Posterior cingulate gyrus (tissue), 11 donors: Measurements from ENCODE around the gene BRAP.
A peak's percentile ranks its signal among the peaks of the same experiment; 100 is the strongest.
"Not testable (repeated sequence)": the region's sequence is repeated elsewhere in the genome, so short reads cannot be mapped to it uniquely, and the experiment has no call there.

Experiments used
- DNase-seq, 10 donors: peaks; one replicate each; pipeline versions ENCODE4 v3.0.0 to v3.0.0-alpha.2; 2020 to 2021; ENCODE audit warnings: mixed read lengths in 3 of 10
- intact Hi-C: fragments of 100-400 bp; cut with DNase I; formaldehyde crosslinking; loops from one replicate; pipeline ENCODE4 v1.15.1; 2023

Gene BRAP

DNA sequence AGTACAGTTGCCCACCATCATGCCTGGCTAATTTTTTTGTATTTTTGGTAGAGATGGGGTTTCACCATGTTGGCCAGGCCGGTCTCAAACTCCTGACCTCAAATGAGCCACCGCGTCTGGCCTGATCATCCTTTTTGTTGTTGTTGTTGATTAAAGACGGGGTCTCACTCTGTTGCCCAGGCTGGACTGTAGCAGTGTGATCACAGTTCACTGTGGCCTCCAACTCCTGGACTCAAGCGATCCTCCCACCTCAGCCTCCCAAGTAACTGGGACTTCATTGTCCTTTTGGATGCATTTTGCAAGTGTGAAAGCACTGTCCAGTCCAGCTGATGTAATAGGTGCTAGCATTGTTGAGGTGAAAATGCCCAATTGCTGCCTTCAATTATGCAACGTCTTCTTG is 59.5 kb downstream of the BRAP start:
- DNase-seq: no peak
- intact Hi-C loops: no loop called here

DNA sequence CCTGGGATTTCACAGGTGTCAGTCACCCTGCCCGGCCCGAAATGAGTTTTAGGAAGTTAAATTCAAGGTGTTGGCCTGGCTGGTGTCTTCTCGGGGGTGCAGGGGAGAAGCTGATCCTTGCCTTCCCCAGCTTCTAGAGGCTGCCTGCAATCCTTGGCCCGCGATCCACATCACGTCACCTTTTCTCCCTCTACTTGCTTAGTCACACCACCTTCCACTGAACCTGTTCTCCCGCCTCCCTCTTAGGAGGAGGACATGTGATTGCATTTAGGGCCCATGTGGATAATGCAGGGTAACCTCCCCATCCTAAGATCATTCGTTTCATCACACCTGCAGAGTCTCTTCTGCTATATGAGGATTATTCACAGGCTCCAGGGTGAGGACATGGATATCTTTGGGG is 61.2 kb downstream of the BRAP start:
- peak in 1 of 10 donors; percentile 31 for DNase-seq
- intact Hi-C loops: no loop called here

DNA sequence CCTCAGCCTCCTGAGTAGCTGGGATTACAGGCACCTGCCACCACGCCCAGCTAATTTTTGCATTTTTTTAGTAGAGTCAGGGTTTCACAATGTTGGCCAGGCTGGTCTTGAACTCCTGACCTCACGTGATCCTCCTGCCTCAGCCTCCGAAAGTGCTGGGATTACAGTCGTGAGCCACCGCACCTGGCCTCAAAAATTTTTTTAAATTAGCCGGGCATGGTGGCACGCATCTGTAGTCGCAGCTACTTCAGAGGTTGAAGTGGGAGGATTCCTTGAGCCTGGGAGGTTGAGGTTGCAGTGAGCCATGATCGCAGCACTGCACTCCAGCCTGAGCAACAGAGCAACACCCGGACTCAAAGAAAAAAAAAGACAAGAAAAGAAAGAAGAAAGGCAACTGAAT is 67.9 kb downstream of the BRAP start:
- DNase-seq: peak in 2 of 10 donors; percentile 24 to 39

DNA sequence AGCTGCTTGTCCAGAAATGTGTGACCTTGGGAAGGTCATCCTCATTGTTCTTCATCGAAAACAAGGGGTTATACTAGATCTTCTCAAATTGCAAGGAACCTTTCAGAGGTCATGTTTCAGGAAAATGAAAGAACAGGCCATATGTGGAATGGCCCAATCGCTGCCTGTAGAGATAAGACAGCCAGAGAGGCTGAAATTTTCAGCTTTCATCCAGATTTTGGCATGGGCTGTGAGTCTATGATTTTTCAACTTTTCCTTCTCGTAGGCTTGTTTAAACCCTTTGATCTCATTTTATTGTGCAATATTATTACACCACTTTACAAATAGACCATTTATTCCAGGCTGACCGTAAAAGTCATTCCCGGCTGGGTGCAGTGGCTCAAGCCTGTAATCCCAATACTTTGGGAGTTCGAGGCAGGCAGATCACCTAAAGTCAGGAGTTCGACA is 69.6 kb downstream of the BRAP start:
- DNase-seq: no peak
- intact Hi-C loops: no loop called here

More for the DNA sequence above, 67.9 kb downstream of the BRAP start:
- intact Hi-C loops: not testable (repeated sequence)

DNA sequence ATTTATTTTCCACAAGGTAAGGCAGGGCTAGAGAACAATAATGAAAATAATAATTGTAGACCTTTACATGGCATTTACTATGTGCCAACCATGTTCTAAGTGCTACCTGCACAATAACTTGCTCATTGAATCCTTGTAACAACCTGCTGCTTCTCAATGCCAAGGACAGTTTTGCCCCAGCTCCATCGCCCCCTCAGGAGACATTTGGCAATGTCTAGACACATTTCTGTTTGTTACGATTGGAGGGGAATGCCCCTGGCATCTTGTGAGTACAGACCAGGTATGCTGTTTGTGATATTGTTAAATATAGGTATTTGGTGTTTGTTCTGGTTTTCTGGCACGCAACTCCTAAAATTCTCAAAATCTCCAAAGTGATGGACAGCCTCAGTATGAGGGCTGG is 78.5 kb downstream of the BRAP start:
- intact Hi-C loops: no loop called here
- peak in 1 of 10 donors; percentile 21 for DNase-seq

DNA sequence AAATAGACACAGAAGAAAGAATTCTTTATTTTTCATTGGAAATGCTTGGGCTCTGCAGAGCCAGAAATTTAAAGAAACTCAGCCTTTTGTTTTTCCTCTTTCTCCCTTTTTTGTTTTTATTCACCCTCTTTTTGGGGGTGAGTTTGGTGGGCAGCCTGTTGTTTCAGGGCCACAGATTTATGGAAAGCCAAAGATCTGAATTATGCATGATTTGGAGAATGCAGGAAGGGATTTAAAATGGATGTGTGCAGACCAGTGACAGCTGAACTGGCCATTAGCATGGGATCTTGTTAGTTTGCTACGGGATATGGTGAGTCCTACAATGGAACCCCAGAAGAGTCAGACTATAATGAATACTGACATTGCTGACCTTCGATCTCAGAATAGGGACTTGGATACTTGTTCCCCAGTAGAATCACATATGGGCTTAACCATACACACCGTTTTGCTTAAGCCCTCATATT is 79.0 kb downstream of the BRAP start:
- no peak for DNase-seq
- intact Hi-C loops: no loop called here

DNA sequence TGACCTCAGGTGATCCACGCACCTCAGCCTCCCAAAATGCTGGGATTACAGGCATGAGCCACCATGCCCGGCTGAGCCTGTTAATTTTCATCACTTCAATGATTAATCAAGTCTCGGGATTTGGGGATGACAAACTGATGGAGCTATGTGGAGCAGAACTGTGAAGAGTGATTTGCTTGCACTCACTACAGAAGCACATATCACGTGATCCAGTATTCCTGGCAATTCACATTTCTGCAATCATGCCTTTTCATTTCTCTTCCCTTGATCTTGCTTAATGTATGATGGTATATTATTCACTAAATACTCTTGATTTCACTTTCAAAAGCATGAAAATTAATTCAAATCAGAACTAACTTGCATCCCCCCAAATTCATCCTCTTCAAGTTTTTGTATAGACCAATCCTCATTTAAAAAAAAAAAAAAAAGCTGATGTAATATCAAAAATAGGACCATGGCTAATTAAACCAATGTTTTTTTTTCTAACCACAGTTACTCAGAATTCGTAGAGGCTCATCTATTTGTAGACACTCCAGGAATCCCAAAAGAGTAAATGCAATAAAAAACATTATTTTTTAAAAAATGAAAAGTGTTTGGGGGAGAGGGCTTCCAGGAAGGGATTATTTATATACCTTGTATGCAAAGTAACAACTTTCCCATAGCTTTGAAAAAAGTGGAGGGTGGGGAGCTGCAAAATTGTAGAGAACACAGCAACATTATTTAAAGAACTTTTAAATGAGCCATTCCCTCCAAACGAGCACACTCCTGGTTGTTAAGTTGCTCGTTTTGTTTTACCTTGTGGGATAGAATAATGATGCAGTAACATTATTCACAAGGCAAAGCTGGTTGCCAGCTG is 79.6 kb downstream of the BRAP start:
- peak in 2 of 10 donors; percentile 14 to 52 for DNase-seq
- intact Hi-C loops: no loop called here

DNA sequence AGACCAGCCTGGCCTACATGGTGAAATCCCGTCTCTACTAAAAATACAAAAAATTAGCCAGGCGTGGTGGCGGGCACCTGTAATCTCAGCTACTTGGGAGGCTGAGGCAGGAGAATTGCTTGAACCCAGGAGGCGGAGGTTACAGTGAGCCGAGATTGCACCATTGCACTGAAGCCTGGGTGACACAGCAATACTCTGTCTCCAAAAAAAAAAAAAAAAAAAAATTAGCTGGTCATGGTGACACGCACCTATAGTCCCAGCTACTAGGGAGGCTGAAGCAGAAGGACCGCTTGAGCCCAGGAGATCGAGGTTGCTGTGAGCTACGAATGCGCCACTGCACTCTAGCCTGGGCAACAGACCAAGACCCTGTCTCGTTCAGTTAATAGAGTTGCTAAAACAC is 82.9 kb downstream of the BRAP start:
- intact Hi-C loops: not testable (repeated sequence)
- peak in 1 of 10 donors; percentile 18 for DNase-seq

DNA sequence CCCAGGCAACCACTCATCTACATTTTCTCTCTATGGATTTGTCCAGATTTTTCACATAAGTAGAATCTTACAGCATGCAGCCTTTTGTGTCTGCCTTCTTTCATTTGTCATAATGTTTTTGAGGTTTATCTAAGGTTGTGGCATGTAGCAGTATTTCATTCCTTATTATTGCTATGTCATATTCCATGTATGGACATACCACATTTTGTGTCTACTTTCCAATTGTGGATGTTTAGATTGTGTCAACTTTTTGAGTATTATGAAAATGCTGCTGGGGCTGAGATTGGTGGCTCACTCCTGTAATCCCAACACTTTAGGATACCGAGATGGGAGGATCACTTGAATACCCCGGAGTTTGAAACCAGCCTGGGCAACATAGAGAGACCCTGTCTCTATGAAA is 83.4 kb downstream of the BRAP start:
- intact Hi-C loops: no loop called here
- DNase-seq: no peak

DNA sequence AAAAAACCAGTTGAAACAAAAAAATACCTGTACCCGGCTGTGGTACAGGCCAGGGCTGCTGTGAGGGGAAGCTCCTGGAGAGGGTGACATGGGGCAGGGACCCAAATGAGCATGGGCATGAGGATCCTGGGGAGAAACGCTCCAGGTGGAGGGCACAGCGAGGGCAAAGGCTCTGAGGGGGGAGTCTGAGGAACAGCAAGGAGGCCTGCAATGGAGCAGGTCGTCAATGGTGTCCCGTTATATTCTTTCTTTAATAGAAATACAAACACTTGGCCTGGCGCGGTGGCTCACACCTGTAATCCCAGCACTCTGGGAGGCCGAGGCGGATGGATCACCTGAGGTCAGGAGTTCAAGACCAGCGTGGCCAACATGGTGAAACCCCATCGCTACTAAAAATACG is 84.8 kb downstream of the BRAP start:
- intact Hi-C loops: not testable (repeated sequence)
- DNase-seq: peak in 2 of 10 donors; percentile 12 to 62

DNA sequence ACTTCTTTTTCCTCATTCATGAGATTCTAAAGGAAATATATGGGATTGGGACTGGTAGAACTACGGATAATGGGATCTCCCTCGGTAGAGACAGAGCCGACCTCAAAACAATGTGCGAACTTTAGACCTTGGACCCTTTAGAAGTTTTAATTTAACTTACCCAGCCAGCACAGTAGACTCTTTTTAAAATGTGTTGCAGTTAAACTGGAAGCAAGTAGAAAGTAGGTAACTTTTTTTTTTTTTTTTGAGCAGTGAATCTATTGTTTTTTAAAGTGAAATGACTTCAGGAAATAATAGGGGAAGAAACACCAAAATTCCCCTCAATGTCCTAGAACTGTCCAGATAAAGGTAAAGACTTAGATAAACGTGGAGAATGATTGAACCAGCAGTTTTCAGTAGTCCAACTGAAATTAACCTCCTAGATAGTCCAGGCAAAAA is 85.5 kb downstream of the BRAP start:
- intact Hi-C loops: no loop called here
- no peak for DNase-seq

DNA sequence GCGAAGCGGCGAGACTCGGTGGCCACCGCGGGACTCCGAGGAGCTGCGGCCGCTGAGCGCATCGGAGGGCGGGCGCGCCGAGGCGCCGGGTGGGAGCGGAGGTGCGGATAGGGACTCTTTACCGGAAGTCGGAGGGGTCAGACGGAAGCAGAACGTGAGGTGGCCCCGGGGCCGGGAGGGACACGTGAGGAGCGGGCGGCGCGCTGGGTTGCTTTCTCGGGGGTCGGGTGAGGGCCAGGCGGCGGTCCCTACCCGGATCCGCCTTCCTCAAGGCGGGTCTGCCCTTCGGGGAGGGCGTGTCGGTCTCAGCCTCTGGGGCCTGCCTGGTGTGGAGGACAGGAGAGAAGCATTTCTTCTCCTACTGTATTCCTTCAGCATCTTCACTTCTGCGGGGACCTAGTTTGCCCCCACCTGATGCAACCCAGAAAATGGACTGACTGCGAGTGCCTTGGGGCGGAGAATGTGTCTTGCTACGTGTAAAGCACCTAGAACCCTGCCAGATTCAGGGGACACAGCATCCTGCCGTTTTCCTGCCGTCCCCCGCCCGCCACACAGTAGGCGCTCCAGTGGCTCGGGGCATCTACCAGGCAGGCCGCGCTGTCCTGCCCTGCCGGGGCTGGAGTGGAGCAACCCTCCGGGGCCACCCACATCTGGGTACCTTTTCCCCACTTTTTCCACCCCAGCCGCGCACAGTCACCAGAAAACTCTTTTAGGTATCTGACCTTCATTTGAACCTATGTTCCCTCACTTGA is 86.1 kb downstream of the BRAP start:
- DNase-seq: peak; percentile 80 to 97 (median 85)
- intact Hi-C loops: loop anchor here (2.0 kb wide), 1 partner anchor 85 kb away; the partner anchor contains the start of gene BRAP

DNA sequence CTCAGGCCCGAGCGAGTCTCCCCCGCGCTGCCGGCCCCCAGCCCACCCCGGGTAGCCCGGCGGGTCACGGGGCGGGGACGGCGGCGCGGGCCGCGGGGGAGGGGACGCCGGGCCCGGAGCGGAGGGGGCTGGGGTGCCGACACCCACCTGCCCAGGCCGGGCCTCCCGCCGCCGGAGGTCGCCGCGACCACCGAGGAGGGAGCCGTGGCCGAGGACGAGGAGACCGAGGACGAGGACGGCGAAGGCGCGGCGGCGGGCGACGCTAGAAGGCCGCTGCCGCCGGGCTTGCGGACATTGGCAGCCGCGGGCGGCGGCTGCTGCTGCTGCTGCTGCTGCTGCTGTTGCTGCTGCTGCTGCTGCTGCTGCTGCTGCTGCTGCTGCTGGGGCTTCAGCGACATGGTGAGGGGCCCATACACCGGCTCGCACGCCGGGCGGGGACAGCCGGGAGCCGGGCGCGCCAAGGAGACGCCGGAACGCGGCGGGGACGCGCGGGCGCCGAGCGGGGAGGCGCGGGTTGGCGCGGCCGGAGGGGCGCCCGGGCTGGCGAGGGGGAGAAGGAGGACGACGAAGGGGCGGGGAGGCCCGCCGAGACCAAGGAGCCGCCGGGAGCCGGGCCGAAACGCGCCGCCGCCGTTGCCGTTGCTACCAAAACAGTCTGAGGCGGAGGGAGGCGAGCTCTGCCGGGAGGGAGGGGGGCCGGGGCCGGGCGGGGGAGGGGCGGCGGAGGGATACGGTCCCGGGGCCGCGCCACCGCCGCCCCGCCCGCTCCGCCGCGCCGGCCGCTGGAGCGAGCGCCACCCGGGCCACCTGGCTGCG is 86.9 kb downstream of the BRAP start, which contains the start of gene ATXN2:
ATXN2 (minus strand) TSS at position 679 of the 816 bp plus-strand sequence; CDS start at position 398, 281 bp downstream.
- DNase-seq: peak; percentile 34 to 90 (median 54)
- intact Hi-C loops: loop anchor here (2.0 kb wide), 1 partner anchor 86 kb away; the partner anchor contains the start of gene BRAP

DNA sequence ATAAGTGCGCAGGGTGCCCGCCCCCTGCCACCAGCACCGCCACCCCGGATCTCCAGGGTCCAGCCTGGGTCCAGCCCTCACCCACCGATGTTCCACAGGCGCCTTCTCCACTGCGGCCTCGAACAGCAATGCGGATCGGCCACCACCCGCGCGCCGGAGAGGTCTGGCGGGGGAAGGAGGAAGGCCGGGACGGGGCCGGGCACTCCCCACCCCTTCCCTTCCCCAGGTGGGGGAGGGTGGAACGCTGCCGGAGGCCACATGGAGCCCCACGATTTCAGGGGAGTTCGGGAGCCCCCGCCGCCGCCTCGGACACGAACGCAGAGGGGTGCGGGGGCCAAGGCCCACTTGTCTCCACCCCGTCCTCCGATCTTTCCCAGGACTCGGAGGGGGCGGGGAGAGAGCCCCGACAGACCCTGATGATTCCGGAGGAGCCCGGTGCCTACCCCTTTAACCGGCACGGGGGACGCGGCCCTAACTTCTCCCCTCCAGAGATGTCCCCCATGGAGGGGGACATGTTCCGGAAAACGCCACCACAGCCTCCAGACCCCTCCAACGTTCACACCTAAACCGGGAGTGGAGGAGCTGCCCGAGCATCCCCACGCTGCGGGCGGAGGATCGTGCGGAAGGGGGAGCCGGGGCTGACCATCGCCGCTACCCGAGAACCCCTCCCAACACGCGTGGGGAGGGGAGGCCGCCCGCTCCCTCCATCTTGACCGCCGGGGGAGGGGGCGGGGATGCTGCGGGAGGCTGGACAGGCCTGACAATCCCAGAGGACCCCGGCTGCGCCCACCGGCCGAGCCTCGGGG is 87.7 kb downstream of the BRAP start:
- peak; percentile 38 to 94 (median 52) for DNase-seq
- intact Hi-C loops: loop anchor here (2.0 kb wide), 1 partner anchor 87 kb away; the partner anchor contains the start of gene BRAP

DNA sequence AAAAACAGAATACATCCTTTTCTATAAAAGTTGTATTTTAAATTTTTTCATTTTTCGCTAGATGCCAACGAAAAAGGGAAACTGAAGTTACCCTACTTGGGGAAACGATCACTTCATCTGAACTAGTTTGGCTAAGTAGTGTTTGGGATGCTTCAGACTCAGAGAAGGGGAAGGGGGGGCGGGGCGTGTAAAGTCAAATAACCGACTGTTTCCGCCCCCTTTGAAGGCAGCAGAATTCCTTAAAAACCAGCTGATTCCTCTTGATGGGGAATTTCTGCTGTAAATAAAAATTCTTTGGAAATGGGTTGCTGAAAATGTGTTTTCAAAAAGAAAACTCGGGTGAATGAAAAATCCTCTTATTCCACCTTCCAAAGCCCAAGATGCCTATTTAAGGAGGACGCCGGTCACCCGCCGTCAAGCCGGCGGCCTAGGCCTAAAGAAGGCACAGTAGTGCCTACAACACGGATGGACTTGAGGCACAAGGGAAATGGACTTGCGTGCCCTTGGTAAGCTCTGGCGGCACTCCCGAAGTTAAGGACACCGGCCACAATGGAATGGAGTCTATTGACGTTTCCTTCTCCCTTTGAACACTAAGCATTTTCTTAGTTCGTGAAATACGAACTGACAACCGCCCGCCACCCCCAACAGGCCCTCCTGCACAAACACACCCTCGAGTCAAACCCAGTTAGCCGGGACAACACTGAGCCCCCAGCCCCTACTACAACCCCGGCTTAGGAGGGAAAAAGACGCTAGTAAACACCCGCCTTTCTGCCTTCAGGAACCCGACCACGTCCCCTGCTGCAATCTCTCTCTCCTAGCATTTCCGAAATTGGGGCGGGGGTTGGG is 88.5 kb downstream of the BRAP start:
- peak in 9 of 10 donors; percentile 11 to 90 (median 34) for DNase-seq
- intact Hi-C loops: no loop called here

DNA sequence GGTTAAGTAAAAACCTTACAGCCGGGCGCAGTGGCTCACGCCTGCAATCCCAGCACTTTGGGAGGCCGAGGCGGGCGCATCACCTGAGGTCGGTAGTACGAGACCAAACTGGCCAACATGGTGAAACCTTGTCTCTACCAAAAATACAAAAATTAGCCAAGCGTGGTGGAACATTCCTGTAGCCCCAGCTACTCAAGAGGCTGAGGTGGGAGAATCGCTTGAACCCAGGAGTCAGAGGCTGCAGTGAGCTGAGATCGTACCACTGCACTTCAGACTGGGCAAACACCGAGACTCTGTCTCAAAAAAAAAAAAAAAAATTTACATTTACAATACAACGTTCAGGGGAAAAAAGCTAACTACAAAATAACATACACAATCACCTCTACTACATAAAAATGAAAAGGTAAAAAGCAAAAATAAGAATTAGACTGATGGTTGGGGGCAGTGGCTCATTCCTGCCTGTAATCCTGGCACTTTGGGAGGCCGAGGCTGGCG is 90.4 kb downstream of the BRAP start:
- intact Hi-C loops: not testable (repeated sequence)

More for the DNA sequence above, 90.4 kb downstream of the BRAP start:
- peak in 1 of 10 donors; percentile 27 for DNase-seq
